Activated CD8-positive, alpha-beta memory T cell treated with anti-CD3 and anti-CD28 coated beads, Interleukin-2, amount 50 U/mL, for 24 hours (primary cell): ENCODE measurements around the gene IFITM1.
"Not testable (repeated sequence)": the region's sequence is repeated elsewhere in the genome, so short reads cannot be mapped to it uniquely, and the experiment has no call there.

Experiments used
- DNase-seq: peaks from one replicate; pipeline ENCODE4 v3.0.0-alpha.2; 2020; ENCODE audit errors: extremely low read depth

The IFITM1 gene

DNA sequence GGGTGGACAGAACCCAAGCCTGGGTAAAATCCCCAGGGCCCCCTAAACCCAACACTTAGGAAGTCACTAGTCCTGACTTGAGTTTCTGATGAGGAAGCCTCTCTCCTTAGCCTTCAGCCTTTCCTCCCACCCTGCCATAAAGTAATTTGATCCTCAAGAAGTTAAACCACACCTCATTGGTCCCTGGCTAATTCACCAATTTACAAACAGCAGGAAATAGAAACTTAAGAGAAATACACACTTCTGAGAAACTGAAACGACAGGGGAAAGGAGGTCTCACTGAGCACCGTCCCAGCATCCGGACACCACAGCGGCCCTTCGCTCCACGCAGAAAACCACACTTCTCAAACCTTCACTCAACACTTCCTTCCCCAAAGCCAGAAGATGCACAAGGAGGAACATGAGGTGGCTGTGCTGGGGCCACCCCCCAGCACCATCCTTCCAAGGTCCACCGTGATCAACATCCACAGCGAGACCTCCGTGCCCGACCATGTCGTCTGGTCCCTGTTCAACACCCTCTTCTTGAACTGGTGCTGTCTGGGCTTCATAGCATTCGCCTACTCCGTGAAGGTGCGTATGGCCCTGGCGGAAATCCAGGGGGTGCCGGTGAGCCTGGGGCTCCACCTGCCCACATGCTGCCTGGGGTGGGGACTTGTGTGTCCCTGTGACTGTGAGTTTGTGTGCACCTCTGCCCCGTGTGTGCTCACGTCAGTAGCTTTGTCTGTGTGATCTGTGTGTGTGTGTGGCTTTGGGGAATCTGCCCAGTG lies at the start of gene IFITM1:
Gene IFITM1, plus strand, starts transcription at position 254 of the 767 bp plus-strand sequence. Its CDS starts 131 bp downstream, at position 385.
- no peak for DNase-seq

DNA sequence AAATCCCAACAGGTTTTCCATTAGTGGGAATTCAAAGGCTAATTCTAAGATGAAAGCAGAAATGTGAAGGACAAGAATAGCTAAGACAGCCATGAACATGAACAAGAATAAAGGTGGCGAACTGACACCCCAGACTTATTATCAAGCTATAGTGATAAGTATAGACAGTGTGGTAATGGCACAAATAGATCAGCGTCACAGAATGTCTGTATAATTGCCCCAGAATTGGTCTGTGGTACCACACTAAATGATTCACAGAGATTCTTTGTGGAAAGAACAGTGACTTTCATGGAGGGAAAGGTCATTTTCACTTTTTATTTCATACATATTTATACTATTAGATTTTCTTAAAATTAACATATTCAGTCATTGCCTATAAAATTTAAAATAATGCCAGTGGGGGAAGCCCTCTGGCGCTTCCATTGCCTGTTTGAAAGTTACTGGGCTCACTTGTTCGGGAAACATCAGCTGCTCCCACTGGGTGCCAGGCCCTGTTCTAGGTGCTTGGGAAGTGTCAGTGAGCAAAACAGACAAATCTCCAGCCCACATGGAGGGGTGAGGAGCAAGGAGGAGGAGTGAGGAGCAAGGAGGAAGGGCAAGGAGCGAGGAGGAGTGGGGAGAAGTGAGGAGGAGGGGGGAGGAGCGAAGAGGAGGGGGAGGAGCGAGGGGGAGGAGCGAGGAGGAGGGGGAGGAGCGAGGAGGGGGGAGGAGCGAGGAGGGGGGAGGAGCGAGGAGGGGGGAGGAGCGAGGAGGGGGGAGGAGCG lies 47.0 kb upstream of the IFITM1 start:
- no peak for DNase-seq

DNA sequence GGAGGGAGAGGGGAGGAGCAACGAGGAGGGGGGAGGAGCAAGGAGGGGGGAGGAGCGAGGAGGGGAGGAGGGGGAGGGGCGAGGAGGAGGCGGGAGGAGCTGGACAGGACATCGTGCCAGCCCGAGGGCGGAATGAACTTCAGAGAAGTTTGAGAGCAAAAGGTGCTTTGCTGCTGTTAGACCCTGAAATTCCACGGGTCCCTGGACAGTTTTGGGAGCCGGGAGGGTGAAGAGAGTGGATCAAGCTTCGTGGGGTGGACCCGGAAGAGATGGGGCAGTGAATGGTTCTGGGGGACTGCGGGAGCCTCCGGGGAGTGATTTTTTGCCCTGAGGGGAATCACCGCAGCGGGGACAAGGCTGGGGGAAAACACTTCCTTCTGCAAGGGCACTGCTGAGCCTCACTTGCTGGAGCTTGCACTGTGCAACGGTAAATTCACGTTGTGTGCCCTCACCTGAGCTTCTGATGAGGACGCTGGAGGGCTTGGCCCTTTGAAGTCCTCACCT lies 46.3 kb upstream of the IFITM1 start:
- no peak for DNase-seq

DNA sequence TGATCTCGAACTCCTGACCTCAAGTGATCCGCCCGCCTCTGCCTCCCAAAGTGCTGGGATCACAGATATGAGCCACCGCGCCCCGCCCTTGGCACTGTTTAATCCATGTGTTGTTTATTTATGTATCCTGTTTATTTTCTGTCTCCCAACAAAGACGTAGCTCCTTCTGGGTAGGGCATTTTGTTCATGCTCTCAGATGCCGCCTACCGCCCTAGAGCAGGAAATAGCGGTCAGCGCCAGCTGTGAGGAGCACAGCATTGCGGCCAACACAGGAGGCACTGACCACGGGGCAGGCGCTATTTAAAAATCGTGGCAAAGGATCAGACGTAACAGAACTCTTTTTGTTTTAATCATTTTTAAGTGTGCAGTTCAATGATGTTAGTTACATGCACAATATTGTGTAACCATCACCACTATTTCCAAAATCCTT lies 45.1 kb upstream of the IFITM1 start:
- DNase-seq, result not testable (repeated sequence)

DNA sequence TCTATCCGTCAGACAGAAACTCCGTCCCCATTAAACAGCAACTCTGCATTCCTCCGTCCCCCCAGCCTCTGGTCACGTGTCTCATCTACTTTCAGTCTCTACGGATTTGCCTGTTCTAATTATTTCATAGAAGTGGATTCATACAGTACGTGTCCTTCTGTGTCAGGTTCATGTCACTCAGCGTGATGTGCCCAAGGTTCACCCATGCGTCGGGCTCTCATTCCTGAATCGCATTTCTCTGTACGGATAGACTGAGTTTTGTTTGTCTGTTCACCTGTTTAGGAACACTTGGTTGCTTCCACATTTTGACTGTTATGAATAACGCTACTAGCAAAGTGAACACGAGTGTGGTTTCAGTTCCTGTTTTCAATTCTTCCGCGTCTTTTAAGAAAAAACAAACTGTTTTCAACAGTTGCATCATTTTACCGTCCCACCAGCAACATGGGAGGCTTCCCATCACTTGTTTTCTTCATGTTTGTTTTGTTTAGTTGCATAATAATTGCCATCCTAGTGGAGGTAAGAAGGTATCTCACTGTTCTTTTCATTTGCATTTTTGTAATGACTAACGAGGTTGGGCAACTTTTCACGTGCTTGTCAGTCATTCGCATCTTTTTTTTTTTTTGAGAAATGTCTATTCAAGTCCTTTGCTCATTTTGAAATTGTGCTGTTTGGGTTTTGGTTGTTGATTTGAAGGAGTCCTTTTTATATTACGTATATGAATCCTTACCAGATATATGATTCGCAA lies 44.5 kb upstream of the IFITM1 start:
- no peak for DNase-seq

DNA sequence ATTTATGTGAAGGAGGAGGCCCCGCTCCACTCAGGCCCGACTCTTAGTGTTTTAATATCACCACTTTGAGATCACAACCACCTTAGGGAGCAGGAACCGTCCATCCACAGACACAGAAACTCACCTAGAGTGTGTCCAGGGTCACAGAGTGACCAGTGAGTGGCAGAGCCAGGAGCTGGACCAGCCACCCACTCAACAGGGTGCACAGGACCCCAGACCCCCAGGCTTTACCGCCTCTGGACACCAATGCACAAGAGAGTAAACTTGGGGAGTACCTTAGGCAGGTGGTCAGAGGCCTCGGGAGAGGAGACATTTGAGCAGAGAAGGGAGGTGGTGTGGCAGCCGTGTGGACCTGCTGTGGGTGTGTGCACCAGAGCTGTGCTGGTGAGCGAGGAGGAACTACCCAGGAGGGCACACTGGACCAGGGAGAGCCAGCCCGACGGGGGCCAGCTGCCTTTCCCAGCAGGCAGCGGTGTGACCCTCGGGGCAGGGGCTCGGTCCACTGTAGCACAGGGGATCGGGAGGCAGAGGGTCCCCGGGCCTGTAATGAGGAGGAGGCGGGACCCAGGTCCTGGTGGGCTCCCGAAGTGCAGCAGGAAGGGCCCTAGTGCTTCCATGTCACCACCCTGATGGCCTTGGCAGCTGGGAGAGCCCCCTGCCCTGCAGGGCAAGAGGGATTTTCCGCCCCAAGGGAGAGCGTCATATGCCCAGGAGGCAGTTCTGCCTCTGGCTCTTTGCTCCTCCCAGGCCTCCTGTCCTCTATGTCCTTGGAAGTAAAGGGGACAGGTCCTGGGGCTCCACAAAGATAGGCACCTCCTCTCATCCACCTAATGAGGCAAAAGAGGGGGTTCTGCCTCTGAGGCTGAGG lies 43.2 kb upstream of the IFITM1 start:
- DNase-seq, result no peak

DNA sequence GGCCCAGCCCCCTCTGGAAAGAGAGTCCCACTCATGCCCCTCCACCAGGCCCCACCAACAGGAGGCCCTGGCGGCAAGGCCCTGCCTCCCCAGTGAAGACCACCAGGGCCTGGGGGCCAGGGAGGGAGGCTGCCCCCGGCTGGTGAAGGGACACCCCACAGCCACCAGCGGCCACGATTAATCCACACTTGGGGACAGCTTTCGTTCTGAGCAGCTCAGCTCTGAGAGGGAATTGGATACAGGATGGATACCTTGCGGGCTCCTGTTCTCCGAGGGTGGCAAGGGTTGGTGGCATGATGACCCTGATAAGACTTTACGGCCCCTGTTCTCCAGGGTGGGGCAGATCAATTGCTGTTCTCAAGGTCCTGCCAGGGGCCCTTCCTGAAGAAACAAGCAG lies 42.5 kb upstream of the IFITM1 start:
- DNase-seq, result no peak

DNA sequence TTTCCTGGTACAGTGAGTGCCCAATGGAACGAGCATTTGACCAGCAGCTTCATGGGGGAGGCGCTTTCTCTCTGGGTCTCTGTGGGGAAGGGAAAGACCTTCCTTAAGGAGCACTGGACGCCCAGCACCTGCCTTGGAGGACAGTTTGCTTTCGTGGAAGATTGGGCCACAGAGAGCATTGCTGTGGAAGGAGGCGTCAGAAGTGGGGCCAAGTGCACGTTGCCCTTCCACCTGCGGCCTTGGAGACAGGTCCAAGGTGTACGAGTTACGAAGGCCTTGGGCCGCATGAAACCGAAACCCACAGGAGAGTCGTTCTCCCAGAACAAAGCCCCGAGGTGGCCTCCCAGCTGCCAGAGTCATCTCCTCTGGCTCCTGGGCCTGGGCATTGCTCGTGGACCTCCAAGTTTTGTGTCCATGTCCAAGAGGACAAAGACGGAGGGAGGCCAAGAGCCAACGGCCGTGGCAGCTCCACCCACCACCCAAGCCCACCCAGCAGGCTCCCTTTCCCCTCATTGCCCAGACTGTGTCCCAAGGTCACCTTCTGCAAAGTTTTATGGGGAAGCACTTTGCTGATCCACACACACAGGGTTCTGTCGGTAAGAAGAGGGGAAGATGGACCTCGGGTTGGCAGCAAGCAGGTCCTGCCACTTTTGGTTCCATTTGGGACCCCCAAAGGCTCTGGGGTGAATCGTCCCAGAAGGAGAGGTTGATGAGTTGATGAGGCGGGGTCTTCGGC lies 41.5 kb upstream of the IFITM1 start:
- no peak for DNase-seq

DNA sequence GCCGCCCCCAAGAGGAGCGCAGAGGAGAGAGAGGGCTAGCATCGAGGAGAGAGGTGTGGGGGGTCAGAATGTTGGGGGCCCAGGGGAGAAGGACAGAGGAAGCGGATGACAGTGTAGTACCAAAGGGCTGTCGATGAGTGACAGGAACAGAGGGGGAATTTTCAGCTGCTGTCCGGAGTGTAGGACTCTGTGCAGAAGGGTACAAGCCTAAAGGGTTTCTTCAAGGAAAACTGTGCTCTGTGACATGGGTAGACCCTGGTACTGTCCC lies 41.0 kb upstream of the IFITM1 start:
- no peak for DNase-seq

DNA sequence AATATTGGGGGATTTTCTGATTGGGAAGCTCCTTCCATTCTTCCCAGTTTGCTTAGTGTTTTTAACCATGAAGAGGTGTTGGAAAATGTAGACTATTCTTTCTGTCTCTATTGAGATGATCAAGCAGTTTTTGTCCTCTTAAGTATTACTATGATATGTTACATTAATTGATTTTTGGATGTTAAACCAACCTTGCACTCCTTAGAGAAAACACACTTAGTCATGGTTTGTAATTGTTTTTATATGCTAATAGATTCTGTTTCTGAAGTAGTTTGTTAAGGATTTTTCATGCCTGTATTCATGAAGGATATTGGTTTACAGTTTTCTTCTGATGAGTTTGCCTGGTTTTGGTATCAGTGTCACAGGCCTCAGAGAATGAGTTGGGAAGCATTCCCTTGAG lies 37.6 kb upstream of the IFITM1 start:
- DNase-seq, result no peak

DNA sequence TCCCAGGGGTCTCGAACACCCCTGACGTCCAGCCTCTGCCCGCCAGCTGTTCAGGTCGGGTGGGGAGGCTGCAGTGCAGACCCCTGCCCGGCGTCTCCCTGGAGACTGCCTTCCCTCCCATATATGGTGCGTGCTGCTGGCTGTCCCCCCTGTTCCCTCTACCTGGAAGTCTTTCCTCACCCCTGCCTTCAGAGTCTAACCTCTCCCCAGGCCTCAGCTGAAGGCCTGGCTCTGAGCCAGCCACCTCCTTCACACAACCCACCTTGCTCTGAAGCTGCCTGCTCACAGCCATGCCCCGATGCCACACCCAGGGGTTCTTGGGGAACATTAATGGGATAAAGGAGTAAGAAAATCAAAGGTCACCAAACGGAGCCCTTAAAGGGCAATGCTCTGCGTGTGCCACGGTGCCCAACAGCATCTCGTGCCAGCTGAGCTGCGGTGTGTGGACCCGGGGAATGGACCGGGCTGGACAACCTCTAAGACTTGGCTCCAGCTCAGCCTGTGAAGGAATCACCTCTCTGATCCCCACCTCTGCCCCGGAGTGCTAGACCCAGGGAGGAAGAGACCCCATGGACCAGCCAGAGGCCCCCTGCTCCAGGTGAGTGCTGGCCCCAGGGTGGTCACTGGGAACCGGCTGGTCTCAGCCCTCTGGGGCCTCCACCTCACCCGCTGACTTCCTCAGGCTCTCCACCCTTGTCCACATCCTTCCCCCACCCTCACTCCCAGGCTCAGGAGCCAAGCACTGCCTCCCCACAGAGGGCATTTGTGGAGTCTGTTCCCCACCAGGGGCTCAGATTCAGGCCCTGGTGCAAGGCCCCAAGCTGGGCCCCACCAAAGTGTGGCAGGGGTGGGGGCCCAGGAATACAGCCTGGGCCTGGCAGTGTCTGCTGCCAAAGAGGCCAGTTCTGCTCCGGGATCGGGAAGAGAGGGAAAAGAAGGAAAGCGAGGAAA lies 35.6 kb upstream of the IFITM1 start, which contains the start of gene NLRP6:
Gene NLRP6, plus strand, starts transcription at position 407 of the 951 bp plus-strand sequence. Its CDS starts 163 bp downstream, at position 570.
- no peak for DNase-seq

DNA sequence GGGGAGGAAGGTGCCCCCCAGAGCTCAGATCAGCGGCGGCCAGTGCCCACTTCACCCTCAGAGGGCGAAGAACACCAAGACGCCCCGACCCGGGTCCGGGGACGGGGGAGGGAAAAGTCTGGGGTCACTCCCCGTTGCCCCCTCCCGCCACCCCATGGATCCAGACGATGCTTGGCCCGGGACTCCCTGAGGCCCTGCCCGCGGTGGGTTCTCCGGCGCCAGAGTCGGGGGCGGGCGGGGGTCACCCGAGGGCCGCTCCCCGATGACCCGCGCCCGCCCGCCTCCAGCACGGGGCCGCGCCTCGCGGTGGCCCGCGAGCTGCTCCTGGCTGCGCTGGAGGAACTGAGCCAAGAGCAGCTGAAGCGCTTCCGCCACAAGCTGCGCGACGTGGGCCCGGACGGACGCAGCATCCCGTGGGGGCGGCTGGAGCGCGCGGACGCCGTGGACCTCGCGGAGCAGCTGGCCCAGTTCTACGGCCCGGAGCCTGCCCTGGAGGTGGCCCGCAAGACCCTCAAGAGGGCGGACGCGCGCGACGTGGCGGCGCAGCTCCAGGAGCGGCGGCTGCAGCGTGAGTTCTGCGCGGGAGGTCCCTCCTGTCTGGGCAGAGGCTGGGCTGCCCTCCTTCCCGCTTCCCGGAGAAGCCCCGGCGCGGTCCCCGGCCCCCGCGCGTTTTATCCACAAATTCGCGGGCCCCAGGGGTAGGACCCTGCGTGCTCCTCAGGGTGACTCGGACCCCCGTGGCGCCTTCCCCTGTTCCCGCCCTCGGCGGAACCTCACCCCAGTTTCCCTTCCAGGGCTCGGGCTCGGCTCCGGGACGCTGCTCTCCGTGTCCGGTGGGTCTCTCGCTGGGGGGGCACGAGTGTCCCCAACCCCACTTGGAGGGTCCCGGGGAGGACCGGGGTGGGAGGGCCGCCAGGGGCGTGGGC lies 34.5 kb upstream of the IFITM1 start:
- no peak for DNase-seq

DNA sequence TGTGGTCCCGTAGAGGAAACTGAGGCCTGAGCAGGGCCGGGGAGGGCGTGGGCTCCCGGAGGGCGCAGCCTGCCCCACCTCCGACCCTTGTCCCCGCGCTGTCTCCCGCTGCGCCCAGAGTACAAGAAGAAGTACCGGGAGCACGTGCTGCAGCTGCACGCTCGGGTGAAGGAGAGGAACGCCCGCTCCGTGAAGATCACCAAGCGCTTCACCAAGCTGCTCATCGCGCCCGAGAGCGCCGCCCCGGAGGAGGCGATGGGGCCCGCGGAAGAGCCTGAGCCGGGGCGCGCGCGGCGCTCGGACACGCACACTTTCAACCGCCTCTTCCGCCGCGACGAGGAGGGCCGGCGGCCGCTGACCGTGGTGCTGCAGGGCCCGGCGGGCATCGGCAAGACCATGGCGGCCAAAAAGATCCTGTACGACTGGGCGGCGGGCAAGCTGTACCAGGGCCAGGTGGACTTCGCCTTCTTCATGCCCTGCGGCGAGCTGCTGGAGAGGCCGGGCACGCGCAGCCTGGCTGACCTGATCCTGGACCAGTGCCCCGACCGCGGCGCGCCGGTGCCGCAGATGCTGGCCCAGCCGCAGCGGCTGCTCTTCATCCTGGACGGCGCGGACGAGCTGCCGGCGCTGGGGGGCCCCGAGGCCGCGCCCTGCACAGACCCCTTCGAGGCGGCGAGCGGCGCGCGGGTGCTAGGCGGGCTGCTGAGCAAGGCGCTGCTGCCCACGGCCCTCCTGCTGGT lies 33.7 kb upstream of the IFITM1 start:
- no peak for DNase-seq

DNA sequence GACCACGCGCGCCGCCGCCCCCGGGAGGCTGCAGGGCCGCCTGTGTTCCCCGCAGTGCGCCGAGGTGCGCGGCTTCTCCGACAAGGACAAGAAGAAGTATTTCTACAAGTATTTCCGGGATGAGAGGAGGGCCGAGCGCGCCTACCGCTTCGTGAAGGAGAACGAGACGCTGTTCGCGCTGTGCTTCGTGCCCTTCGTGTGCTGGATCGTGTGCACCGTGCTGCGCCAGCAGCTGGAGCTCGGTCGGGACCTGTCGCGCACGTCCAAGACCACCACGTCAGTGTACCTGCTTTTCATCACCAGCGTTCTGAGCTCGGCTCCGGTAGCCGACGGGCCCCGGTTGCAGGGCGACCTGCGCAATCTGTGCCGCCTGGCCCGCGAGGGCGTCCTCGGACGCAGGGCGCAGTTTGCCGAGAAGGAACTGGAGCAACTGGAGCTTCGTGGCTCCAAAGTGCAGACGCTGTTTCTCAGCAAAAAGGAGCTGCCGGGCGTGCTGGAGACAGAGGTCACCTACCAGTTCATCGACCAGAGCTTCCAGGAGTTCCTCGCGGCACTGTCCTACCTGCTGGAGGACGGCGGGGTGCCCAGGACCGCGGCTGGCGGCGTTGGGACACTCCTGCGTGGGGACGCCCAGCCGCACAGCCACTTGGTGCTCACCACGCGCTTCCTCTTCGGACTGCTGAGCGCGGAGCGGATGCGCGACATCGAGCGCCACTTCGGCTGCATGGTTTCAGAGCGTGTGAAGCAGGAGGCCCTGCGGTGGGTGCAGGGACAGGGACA lies 32.9 kb upstream of the IFITM1 start:
- no peak for DNase-seq

DNA sequence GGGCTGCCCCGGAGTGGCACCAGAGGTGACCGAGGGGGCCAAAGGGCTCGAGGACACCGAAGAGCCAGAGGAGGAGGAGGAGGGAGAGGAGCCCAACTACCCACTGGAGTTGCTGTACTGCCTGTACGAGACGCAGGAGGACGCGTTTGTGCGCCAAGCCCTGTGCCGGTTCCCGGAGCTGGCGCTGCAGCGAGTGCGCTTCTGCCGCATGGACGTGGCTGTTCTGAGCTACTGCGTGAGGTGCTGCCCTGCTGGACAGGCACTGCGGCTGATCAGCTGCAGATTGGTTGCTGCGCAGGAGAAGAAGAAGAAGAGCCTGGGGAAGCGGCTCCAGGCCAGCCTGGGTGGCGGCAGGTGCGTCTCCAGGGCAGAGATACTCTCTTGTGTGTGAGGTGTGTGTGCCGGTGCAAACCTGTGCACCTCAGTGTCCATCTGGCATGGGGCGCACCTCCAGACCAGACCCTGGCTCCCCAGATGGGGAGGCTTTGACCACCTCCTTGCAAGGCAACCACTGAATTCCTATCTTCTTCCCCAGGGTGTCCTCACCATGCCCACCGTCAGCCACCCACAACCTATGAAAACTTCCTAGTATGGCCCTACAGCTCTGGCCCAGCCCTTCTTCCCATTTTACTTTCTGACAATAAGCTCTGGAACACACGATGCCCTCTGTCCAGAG lies 32.2 kb upstream of the IFITM1 start:
- no peak for DNase-seq

DNA sequence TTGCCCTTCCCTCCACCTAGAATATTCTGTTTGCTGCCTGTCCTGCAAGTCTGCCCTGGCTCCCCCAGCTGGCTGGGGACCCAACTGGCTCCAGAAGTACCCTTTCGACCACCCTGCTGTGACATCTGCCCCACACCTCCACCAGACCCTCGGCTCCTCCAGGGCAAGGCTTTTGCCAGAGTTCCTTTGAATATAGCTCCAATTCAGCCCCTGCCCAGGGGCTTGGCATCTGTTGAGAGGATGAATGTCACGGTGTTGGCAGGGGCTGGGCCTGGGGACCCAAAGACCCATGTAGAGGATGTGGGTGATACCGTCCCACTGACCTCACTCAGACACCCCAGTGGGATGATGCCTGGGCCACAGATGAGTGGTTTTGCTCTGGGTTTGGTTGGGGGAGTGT lies 31.7 kb upstream of the IFITM1 start:
- no peak for DNase-seq
